Loucy (cell line): Measurements from ENCODE around the gene MAPK8IP1.

Source experiments
- CTCF ChIP-seq: fragments of 200-600 bp; sonication (generic); conservative IDR thresholded peaks from 2 replicates; pipeline ENCODE4 v1.5.1; 2014; ENCODE audit warnings: mild to moderate bottlenecking, antibody characterized with exemption, low read length
- EZH2phosphoT487 ChIP-seq: fragments of 200-600 bp; IDR thresholded peaks from 2 replicates; pipeline ENCODE4 v1.6.1; 2018; ENCODE audit warnings: antibody characterized with exemption, mild to moderate bottlenecking, moderate library complexity, borderline replicate concordance

GRCh38 chr11:45904309-45904915 lies 19.0 kb downstream of the MAPK8IP1 start:
- no peak for TF ChIP-seq CTCF
- TF ChIP-seq EZH2phosphoT487 = no peak
